GM12878 (cell line): ENCODE data around the gene TP53I3. TPM values are rescaled to one million over a fixed set of nuclear protein-coding genes. Genes with fewer than 3 reads are reported as not detected.

ENCODE experiments used
- ATAC-seq: fragments of 200-7000 bp; cut with Tn5 transposase; 3 replicates; pipeline ENCODE4 v1.9.1; 2020; ENCODE audit warnings: mild to moderate bottlenecking, moderate library complexity
- BruUV-seq: library from RNA; stranded (reverse); fragments of 400-500 nt; replicated peaks from 2 replicates; lab custom pipeline; 2021; lab: Mats Ljungman, UMichigan
- CTCF ChIA-PET: fragments of 300-600 bp; sonication (Branson Sonifier 250); formaldehyde crosslinking; extraction: SDS; loops from one replicate; lab custom pipeline; 2021; ENCODE audit warnings: inconsistent platforms; lab: Yijun Ruan, JAX
- POLR2A ChIA-PET: fragments of 350-600 bp; formaldehyde crosslinking; extraction: SDS; loops from one replicate; lab custom pipeline; 2021; ENCODE audit warnings: inconsistent platforms; lab: Charles Lee
- RAD21 ChIA-PET: fragments of 300-600 bp; sonication (Branson Sonifier 250); formaldehyde crosslinking; loops from one replicate; lab custom pipeline; 2023; ENCODE audit warnings: antibody characterized with exemption; ENCODE audit not compliant: unreplicated experiment; lab: Charles Lee
- SMC1A ChIA-PET: fragments of 300-600 bp; sonication (Branson Sonifier 250); formaldehyde crosslinking; loops from one replicate; lab custom pipeline; 2023; ENCODE audit not compliant: unreplicated experiment, uncharacterized antibody; lab: Charles Lee
- DNase-seq: peaks from one replicate; pipeline ENCODE4 v3.0.0-alpha.2; 2011; ENCODE audit warnings: low read depth, low spot score
- FAIRE-seq: peaks from 3 replicates; lab custom pipeline; 2011; peaks lifted over from hg19 to GRCh38; lab: Jason Lieb, UNC
- H2AFZ ChIP-seq: 2 replicates; pipeline ENCODE4 v1.6.0; 2011; ENCODE audit warnings: low read depth, low read length, control low read depth; ENCODE audit not compliant: control insufficient read depth
- H3K27ac ChIP-seq: 2 replicates; pipeline ENCODE4 v1.5.1; 2011; ENCODE audit warnings: control low read depth; ENCODE audit not compliant: control insufficient read depth, insufficient read depth
- H3K27me3 ChIP-seq, 2 experiments: replicated peaks in 1 of 2; 2 replicates each; pipeline versions ENCODE4 v1.6.0 to v1.6.1; 2011; ENCODE audit warnings: low read length in 1 of 2; ENCODE audit not compliant: control insufficient read depth in 2 of 2, insufficient read depth in 2 of 2
- H3K36me3 ChIP-seq, 2 experiments: 2 replicates each; pipeline ENCODE4 v1.5.1; 2011; ENCODE audit warnings: low read length in 1 of 2; ENCODE audit not compliant: control insufficient read depth in 2 of 2, insufficient read depth in 2 of 2
- H3K4me1 ChIP-seq: 2 replicates; pipeline ENCODE4 v1.6.1; 2011; ENCODE audit warnings: mild to moderate bottlenecking, low read length, moderate library complexity, mixed read lengths; ENCODE audit not compliant: control insufficient read depth, insufficient read depth
- H3K4me2 ChIP-seq: 2 replicates; pipeline ENCODE4 v1.6.0; 2011; ENCODE audit warnings: control low read depth; ENCODE audit not compliant: control insufficient read depth, insufficient read depth
- H3K4me3 ChIP-seq: fragments of 200-600 bp; sonication (generic); 2 replicates; pipeline ENCODE4 v1.5.1; 2016
- H3K79me2 ChIP-seq: 2 replicates; pipeline ENCODE4 v1.6.0; 2011; ENCODE audit warnings: low read length; ENCODE audit not compliant: control insufficient read depth, insufficient read depth
- H3K9ac ChIP-seq: 2 replicates; pipeline ENCODE4 v1.8.0; 2011; ENCODE audit warnings: low read length, control low read depth, mixed read lengths; ENCODE audit not compliant: control insufficient read depth, insufficient read depth
- H3K9me3 ChIP-seq: replicated peaks from 3 replicates; pipeline ENCODE4 v1.5.1; 2011; ENCODE audit warnings: mild to moderate bottlenecking, low read length; ENCODE audit not compliant: control insufficient read depth, insufficient read depth
- H4K20me1 ChIP-seq: 2 replicates; pipeline ENCODE4 v1.6.0; 2011; ENCODE audit not compliant: control insufficient read depth, insufficient read depth
- CBX3 ChIP-seq: fragments of 200-600 bp; sonication (generic); IDR thresholded peaks from 2 replicates; pipeline ENCODE4 v1.6.1; 2016; ENCODE audit warnings: low read depth, borderline replicate concordance
- CEBPZ ChIP-seq: fragments of 150-350 bp; IDR thresholded peaks from 2 replicates; pipeline ENCODE4 v1.6.1; 2016; ENCODE audit warnings: low read depth, low read length
- CHD4 ChIP-seq: fragments of 200-600 bp; sonication (generic); IDR thresholded peaks from 2 replicates; pipeline ENCODE4 v1.6.1; 2016; ENCODE audit warnings: mild to moderate bottlenecking
- CUX1 ChIP-seq: IDR thresholded peaks from 2 replicates; pipeline ENCODE4 v1.6.1; 2012; ENCODE audit warnings: improper control_type of control experiment, low read depth, low read length; ENCODE audit not compliant: insufficient replicate concordance
- FOXK2 ChIP-seq: fragments of 450-650 bp; IDR thresholded peaks from 2 replicates; pipeline ENCODE4 v1.6.1; 2017; ENCODE audit warnings: mild to moderate bottlenecking, moderate library complexity
- GATAD2B ChIP-seq: fragments of 450-650 bp; conservative IDR thresholded peaks from 2 replicates; pipeline ENCODE4 v1.6.1; 2017; ENCODE audit warnings: low read depth, mild to moderate bottlenecking, moderate library complexity
- HDGF ChIP-seq: fragments of 450-650 bp; IDR thresholded peaks from 2 replicates; pipeline ENCODE4 v1.6.1; 2016; ENCODE audit warnings: antibody characterized with exemption
- KAT2A ChIP-seq: conservative IDR thresholded peaks from 2 replicates; pipeline ENCODE4 v1.6.1; 2011; ENCODE audit warnings: low read depth, low read length; ENCODE audit not compliant: control insufficient read depth
- KDM1A ChIP-seq: fragments of 200-600 bp; sonication (generic); IDR thresholded peaks from 2 replicates; pipeline ENCODE4 v1.6.1; 2016; ENCODE audit warnings: borderline replicate concordance
- PAX8 ChIP-seq: fragments of 450-650 bp; IDR thresholded peaks from 2 replicates; pipeline ENCODE4 v1.6.1; 2017; ENCODE audit warnings: mild to moderate bottlenecking, moderate library complexity
- RCOR1 ChIP-seq: conservative IDR thresholded peaks from 2 replicates; pipeline ENCODE4 v1.6.1; 2012; ENCODE audit warnings: low read depth, low read length, improper control_type of control experiment
- RELA ChIP-seq: fragments of 450-650 bp; IDR thresholded peaks from 2 replicates; pipeline ENCODE4 v1.8.0; 2014; ENCODE audit warnings: borderline replicate concordance; ENCODE audit not compliant: partially characterized antibody
- SMAD1 ChIP-seq: fragments of 450-650 bp; IDR thresholded peaks from 2 replicates; pipeline ENCODE4 v1.6.1; 2018; ENCODE audit warnings: mild to moderate bottlenecking, low read depth; ENCODE audit not compliant: partially characterized antibody
- WGBS: methylation state at CpG from one replicate; pipeline ENCODE4 v1.1.6; 2016; ENCODE audit warnings: low lambda C conversion rate; ENCODE audit not compliant: insufficient replicate concordance, insufficient coverage; ENCODE audit errors: missing lambda C conversion rate; 5-methylcytosine and 5-hydroxymethylcytosine counted together
- in situ Hi-C: fragments of 300-500 bp; cut with MboI; formaldehyde crosslinking; loops from 9 replicates; pipeline ENCODE4 v1.14.3; 2018; ENCODE audit warnings: mixed read lengths
- intact Hi-C: fragments of 100-400 bp; cut with micrococcal nuclease; formaldehyde crosslinking; loops from one replicate; pipeline ENCODE4 v1.14.2; 2022; ENCODE audit not compliant: unreplicated experiment
- polyA plus RNA-seq, 11 experiments: library from polyadenylated mRNA; depleted of rRNA in 4 of 11; unstranded in 6 of 11; stranded (reverse) in 5 of 11; fragments of >200 nt; fragmentation: Nextera tagmentation in 4 of 11; fragmentation: Illumina TruSeq in 1 of 11; extraction: Ambion mirVana in 4 of 11; extraction: Trizol in 1 of 11; gene quantifications; 1 replicate in 1 of 11; 2 replicates in 10 of 11; pipeline versions ENCODE4 v1.2.1 to v1.2.3, GENCODE V29; 2011 to 2016; ENCODE audit warnings: inconsistent platforms in 2 of 11, missing spikeins in 2 of 11, low read depth in 1 of 11
- total RNA-seq, 4 experiments: library from RNA; depleted of rRNA in 3 of 4; stranded (reverse); fragments of >200 nt in 3 of 4; fragmentation: Illumina TruSeq in 1 of 4; extraction: Trizol in 1 of 4; gene quantifications; 2 replicates each; pipeline versions ENCODE4 v1.2.1 to v1.2.3, GENCODE V29; 2013 to 2021

TP53I3 gene
- total and polyA plus RNA-seq, 10 of the 15 experiments (the other 5 are each of a cell fraction or from before 2014, with no cell fraction given): 1.4 to 57.4 (median 11.6) TPM

GRCh38 chr2:24075915-24076848, 8.5 kb downstream of the TP53I3 start, which contains the start of gene SF3B6 (continued):
- TF ChIP-seq HDGF (peak; percentile 72; the same call in 1 of the 2 replicates), SMAD1 (peak; percentile 72), RELA (peak; percentile 95), KDM1A (no peak), CBX3 (no peak), CEBPZ (no peak), KAT2A (no peak)

GRCh38 chr2:24075259-24075658, 9.4 kb downstream of the TP53I3 start:
- in situ Hi-C loops (no loop called here), intact Hi-C loops (no loop called here)
- ATAC-seq (no peak), DNase-seq (no peak), FAIRE-seq (no peak)
- Histone ChIP-seq H4K20me1 (no peaks in the 10 kb centered on the region), H3K4me1 (peaks cover 9% of the 10 kb centered on the region), H3K4me3 (peak overlapping the region; percentile 89), H3K4me2 (peak overlapping the region; percentile 89), H3K36me3 (no peaks in the 10 kb centered on the region; a peak in 1 of 4 replicates), H2AFZ (no peak overlapping the region), H3K27me3 (no peaks in the 10 kb centered on the region), H3K27ac (peak overlapping the region; percentile 85; the same call in 1 of the 2 replicates), H3K9ac (peak overlapping the region; percentile 93), H3K79me2 (peaks cover 27% of the 10 kb centered on the region), H3K9me3 (no peaks in the 10 kb centered on the region; the same call in 2 of the 3 replicates)
- ChIA-PET CTCF (no interaction called here), RAD21 (interaction anchor here (0.7 to 2.6 kb wide), 2 partner anchors 9 to 149 kb away, joined by 3 to 45 read pairs; partner anchors contain the start of genes ATAD2B and TP53I3), SMC1A (no interaction called here), POLR2A (no interaction called here)
- 26% methylated on average over 4 of the region's 5 CpGs for WGBS
- no TSS peak for BruUV-seq
- TF ChIP-seq RCOR1: no peak
- TF ChIP-seq GATAD2B: no peak
- TF ChIP-seq CUX1: no peak
- TF ChIP-seq FOXK2: no peak
- no peak for TF ChIP-seq CHD4
- no peak for TF ChIP-seq PAX8
